GM21447 (cell line): ENCODE data around the gene MLST8.

ENCODE experiments used
- ATAC-seq: cut with Tn5 transposase; IDR thresholded peaks from one replicate; pipeline ENCODE4 v1.9.1; 2021; ENCODE audit not compliant: unreplicated experiment

The MLST8 gene

DNA sequence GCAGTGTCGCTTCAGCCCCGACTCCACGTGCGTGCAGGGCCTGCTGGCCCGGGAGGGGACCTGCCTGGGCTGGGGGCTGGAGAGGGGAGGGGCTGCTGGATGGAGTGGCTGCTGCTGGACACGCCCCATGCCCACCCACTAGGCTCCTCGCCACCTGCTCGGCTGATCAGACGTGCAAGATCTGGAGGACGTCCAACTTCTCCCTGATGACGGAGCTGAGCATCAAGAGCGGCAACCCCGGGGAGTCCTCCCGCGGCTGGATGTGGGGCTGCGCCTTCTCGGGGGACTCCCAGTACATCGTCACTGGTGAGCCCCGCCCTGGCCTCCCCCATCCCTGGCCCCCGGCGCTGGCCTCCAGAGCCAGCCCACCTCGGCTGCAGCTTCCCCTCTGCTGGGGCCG lies 3.1 kb downstream of the MLST8 start:
- ATAC-seq: no peak

DNA sequence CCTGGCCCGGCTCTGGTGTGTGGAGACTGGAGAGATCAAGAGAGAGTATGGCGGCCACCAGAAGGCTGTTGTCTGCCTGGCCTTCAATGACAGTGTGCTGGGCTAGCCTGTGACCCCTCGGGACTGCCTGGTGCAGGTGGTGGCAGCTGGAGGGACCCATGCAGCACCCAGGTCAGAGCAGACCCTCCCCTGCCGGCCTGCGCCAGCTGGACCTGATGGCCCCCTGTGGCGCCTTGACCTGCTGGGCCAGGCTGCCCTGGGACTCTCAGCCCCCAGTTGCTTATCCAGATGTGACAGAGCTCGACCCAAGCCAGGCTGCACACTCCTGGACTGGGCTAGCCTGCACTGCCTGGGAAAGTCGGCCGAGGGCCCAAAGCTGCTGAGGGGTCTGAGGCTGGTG lies 3.5 kb downstream of the MLST8 start:
- ATAC-seq: no peak

DNA sequence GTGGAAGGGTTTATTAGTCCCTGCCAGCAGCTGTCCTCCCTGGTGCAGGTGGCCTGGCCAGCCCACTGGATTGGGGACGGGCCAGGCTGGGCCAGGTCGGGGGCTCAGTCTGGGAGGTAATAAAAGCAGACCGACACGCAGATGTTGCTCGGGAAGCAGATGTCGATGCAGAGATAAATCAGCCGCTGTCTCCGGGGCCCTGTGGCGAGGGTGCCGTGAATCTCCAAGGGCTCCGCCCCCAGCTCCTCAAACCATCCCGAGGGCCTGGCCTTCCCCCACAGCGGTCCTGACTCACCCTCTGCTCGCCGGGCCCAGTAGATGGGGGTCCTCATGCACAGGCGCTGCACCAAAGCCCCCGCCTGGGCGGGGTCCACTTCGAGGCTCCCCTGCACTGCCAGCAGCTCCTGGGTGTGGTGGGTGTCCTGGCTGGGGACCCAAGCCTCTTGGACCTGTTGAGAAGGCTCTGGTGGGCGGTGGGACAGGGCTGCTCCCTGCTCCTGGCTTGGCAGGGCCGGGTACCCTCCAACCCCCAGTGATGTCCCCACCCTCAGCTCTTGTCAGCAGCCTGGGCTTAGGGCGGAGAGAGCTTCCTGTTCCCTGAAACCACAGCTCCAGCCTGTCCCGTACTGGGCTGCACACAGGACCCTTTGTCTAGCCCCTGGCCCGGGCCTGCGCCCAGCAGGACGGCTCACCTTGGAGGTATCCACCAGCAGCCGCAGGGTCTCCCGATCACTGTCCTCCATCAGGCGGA lies 4.2 kb downstream of the MLST8 start:
- ATAC-seq: no peak

DNA sequence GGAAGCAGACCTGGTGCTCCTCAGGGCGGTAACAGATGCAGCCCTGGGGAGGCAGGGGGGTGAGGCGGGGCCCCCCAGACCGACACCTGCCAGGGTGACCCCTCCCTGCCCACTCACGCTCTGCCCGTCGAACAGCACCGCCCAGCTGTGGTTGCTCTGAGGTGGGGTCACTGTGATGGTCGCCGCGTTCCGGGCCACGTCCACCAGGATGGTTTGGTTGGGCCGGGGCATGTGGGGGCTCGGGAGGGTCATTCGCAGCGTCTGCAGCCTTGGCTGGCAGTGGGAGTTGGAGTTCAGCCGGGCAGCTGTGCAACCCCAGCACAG lies 4.7 kb downstream of the MLST8 start:
- no peak for ATAC-seq

GRCh38 chr16:2210386-2211365 lies 5.4 kb downstream of the MLST8 start, which contains the start of gene BRICD5:
TSS of gene BRICD5 (minus strand) at chr16:2210863. CDS start at chr16:2210833, 30 bp downstream.
- ATAC-seq: no peak

- no peak for ATAC-seq
These were observed 6.7 kb downstream of the MLST8 start for GRCh38 chr16:2211923-2212347.

- ATAC-seq: no peak
These were observed 7.4 kb downstream of the MLST8 start for GRCh38 chr16:2212362-2213324.

GRCh38 chr16:2213817-2214718 lies 8.8 kb downstream of the MLST8 start:
- ATAC-seq: peak; percentile 2

DNA sequence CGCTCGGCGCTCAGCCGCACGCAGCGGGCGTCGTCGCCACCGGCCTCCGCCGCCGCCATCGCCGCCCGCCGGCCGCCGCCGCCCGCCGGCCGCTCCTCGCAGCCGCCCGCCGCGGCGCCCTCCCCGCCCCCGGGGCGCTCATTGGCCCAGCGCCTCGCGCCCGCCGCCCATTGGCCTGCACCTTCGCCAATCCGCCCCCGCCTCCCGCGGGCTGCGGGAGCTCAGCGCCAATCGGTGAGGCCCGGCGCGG lies 9.4 kb downstream of the MLST8 start, which contains the start of gene PGP:
PGP (minus strand) TSS at position 122 of the 250 bp plus-strand sequence; CDS start at position 59, 63 bp downstream.
- ATAC-seq: no peak

GRCh38 chr16:2216330-2216729 lies 11.1 kb downstream of the MLST8 start:
- ATAC-seq: no peak

- peak; percentile 92 for ATAC-seq
These were observed 18.1 kb downstream of the MLST8 start, which contains the start of gene E4F1 for GRCh38 chr16:2223221-2223941. TSS of gene E4F1 (plus strand) at chr16:2223591. CDS start at chr16:2223614, 23 bp downstream.

DNA sequence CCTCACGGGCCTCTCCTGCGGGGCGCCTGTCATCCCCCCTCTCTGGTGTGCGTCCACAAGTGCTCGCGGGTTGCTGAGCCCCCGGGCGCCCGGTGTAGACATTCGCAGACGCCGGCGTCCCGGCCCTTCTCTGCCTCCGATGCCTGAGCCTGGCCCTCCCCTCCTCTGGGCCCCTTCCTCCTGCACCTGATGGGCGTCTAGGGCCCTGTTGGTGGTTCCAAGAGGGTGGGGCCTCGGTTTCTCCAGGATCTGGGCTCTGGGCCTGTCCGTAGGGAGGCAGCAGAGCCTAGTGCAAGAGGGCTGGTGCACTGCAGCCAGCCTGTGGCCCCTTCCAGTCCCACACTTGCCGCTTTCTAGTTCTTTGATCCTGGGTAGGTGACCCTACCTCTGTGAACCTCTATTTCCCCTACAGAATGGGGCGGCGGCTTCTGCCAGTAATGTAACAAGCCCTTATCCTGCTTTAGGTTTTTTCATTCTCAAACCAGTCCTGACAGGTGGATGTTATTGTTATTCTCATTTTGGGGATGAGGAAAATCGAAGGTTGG lies 18.8 kb downstream of the MLST8 start:
- peak; percentile 22 for ATAC-seq

- ATAC-seq: no peak
These were observed 21.1 kb downstream of the MLST8 start for GRCh38 chr16:2226245-2226793.

DNA sequence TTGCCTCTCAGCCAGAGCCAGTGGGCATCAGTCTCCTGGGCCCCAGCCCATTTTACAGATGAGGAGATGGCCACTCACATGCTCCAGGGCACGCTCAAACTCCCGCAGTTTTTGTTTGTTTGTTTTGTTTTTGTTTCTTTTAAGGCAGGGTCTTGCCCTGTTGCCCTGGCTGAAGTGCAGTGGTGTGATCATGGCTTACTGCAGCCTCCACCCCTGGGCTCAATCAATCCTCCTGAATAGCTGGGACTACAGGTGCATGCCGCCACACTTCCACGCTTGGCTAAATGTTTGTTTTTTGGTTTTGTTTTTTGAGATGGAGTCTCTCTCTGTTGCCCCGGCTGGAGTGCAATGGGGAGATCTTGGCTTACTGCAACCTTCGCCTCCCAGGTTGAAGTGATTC lies 21.7 kb downstream of the MLST8 start:
- no peak for ATAC-seq

DNA sequence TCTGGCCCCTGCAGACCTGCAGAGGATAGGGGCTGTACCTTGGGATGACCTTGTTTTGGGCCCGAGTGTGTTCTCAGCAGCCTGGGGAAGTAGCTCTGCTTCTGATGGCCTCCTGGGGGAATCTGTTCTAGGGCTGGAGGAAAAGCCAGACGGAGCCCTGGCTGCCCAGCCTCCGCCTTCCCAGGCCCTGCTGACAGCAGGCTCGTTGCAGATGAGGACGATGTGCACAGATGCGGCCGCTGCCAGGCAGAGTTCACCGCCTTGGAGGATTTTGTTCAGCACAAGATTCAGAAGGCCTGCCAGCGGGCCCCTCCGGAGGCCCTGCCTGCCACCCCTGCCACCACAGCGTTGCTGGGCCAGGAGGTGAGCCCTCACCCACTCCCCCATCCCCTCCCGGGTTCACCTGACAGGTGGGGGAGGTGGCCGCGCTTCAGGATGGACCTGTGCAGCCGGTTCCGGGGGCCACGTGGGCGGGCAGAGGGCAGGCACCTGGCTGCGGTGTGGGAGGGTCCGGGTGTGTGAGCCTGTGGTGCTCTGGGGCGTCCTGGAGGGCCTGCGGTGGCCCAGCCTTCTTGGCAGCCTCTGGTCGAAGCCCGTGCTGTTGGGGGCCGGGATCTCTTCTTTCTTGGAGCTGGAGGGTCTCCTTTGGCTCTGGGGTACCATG lies 23.0 kb downstream of the MLST8 start:
- no peak for ATAC-seq

DNA sequence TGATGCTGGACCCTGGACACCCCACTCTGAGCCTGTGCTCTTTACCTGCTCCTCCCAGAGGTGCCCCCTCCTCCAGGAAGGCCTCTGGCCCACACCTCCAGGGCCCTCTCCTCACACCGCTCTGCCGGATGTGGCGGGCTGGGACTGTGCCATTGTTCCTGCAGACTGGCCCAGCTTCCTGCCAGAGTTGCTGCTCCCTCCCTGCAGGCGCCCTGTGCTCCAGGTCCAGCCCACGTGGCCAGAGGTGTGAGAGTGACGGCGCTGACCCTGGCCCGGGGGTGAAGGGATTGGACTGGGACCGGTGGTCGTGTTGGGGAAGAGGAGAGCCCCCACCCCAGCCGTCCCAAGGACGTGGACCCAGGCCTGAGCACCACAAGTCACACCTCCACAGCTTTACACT lies 23.8 kb downstream of the MLST8 start:
- ATAC-seq: no peak

DNA sequence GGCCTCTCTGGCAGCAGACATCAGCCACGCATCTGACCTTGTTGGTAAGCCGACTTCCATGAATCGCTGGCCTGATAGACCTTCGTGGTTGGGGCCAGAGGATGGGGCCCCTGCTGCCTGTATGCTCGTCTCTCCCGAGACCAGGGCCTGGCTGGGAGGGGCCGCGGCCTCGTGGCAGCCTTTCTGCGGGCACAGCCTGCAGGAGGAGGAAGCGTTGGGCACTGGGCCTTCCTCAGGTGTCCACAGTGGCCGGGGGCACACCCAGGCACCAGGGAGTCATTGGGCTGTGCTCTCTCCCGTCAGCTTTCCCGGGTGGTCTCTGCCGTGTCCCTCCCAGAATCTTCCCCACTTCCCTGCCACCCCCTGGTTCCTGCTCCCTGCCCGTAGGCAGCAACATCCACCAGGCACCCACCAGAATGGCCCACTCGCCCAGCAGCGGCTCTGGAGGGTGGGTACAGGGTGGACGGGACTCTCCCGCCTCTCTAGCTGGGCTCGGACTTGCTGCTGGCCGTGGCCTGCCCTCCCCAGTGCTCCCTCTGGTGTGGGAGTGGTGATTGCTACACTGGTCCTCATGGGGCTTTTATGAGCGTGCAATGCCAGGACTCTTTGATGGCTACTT lies 24.5 kb downstream of the MLST8 start:
- no peak for ATAC-seq

- ATAC-seq: no peak
These were observed 25.1 kb downstream of the MLST8 start for GRCh38 chr16:2230376-2230775.
